SK-N-SH (cell line): ENCODE results near the gene PRUNE1. TPM values are rescaled to one million over a fixed set of nuclear protein-coding genes. Genes with fewer than 3 reads are reported as not detected.

ENCODE experiments used
- CTCF ChIA-PET: fragments of 300-600, 350-600 bp; formaldehyde crosslinking; extraction: SDS; loops from one replicate; lab custom pipeline; 2021; lab: Yijun Ruan, JAX
- POLR2A ChIA-PET: fragments of 350-600 bp; sonication (Branson Sonifier 250); formaldehyde crosslinking; extraction: SDS; loops from one replicate; lab custom pipeline; 2020; ENCODE audit warnings: antibody characterized with exemption, inconsistent platforms; lab: Yijun Ruan, JAX
- DNase-seq: peaks from one replicate; pipeline ENCODE4 v3.0.0; 2012
- H2AFZ ChIP-seq: fragments of 200-600 bp; sonication (generic); 2 replicates; pipeline ENCODE4 v1.8.1; 2016; ENCODE audit warnings: antibody characterized with exemption, mild to moderate bottlenecking, low read depth
- H3F3A ChIP-seq: fragments of 200-600 bp; sonication (generic); replicated peaks from 2 replicates; pipeline ENCODE3; 2016; ENCODE audit warnings: antibody characterized with exemption, mild to moderate bottlenecking; ENCODE audit not compliant: insufficient read depth
- H3K27ac ChIP-seq, 2 experiments: fragments of 200-500 bp in 1 of 2; fragments of 200-600 bp in 1 of 2; sonication (Bioruptor generic) in 1 of 2; sonication (generic), shearing (Covaris generic) in 1 of 2; 2 replicates each; pipeline versions ENCODE4 v1.5.1 to v1.6.1; 2014 to 2016; ENCODE audit warnings: low read depth in 2 of 2, inconsistent platforms in 1 of 2, low read length in 1 of 2, mild to moderate bottlenecking in 1 of 2, mixed read lengths in 1 of 2
- H3K27me3 ChIP-seq: fragments of 200-600 bp; sonication (generic), shearing (Covaris generic); 2 replicates; pipeline ENCODE4 v1.6.1; 2016; ENCODE audit warnings: mixed run types; ENCODE audit not compliant: insufficient read depth
- H3K36me3 ChIP-seq, 2 experiments: fragments of 200-500 bp in 1 of 2; fragments of 200-600 bp in 1 of 2; sonication (Bioruptor generic) in 1 of 2; sonication (generic) in 1 of 2; replicated peaks in 1 of 2; 2 replicates each; pipeline versions ENCODE3 to v1.5.1; 2014 to 2016; ENCODE audit warnings: low read length in 1 of 2, mild to moderate bottlenecking in 1 of 2; ENCODE audit not compliant: insufficient read depth in 2 of 2, control insufficient read depth in 1 of 2
- H3K4me1 ChIP-seq, 2 experiments: fragments of 200-500 bp in 1 of 2; fragments of 200-600 bp in 1 of 2; sonication (Bioruptor generic) in 1 of 2; sonication (generic), shearing (Covaris generic) in 1 of 2; 2 replicates each; pipeline versions ENCODE4 v1.5.1 to v1.6.1; 2014 to 2016; ENCODE audit warnings: low read depth in 1 of 2, low read length in 1 of 2, mixed run types in 1 of 2; ENCODE audit not compliant: insufficient read depth in 2 of 2, control insufficient read depth in 1 of 2
- H3K4me2 ChIP-seq: fragments of 200-600 bp; sonication (generic), shearing (Covaris generic); 2 replicates; pipeline ENCODE4 v1.6.1; 2017; ENCODE audit warnings: mixed run types
- H3K4me3 ChIP-seq, 2 experiments: fragments of 200-500 bp in 1 of 2; fragments of 200-600 bp in 1 of 2; sonication (Bioruptor generic) in 1 of 2; sonication (generic), shearing (Covaris generic) in 1 of 2; 2 replicates each; pipeline versions ENCODE4 v1.5.1 to v1.8.1; 2014 to 2016; ENCODE audit warnings: low read depth in 2 of 2, inconsistent platforms in 1 of 2, low read length in 1 of 2, mild to moderate bottlenecking in 1 of 2, mixed read lengths in 1 of 2, moderate library complexity in 1 of 2
- H3K79me2 ChIP-seq: fragments of 200-600 bp; sonication (generic); 2 replicates; pipeline ENCODE4 v1.8.1; 2017; ENCODE audit warnings: mild to moderate bottlenecking; ENCODE audit not compliant: insufficient read depth
- H3K9ac ChIP-seq: fragments of 200-600 bp; sonication (generic); 2 replicates; pipeline ENCODE4 v1.6.1; 2017; ENCODE audit warnings: mixed run types
- H3K9me2 ChIP-seq: fragments of 200-600 bp; sonication (generic); 2 replicates; pipeline ENCODE4 v1.6.1; 2017; ENCODE audit warnings: mixed run types
- H3K9me3 ChIP-seq: fragments of 200-600 bp; sonication (generic); 2 replicates; pipeline ENCODE4 v1.6.1; 2017; ENCODE audit warnings: mixed run types, mild to moderate bottlenecking, moderate library complexity
- H4K20me1 ChIP-seq: fragments of 200-600 bp; sonication (generic); 2 replicates; pipeline ENCODE4 v1.6.1; 2017; ENCODE audit warnings: mild to moderate bottlenecking, mixed run types; ENCODE audit not compliant: insufficient read depth
- EZH2phosphoT487 ChIP-seq: fragments of 200-600 bp; sonication (generic); IDR thresholded peaks from 2 replicates; pipeline ENCODE4 v1.6.1; 2017; ENCODE audit warnings: low read depth, mixed run types, mild to moderate bottlenecking, antibody characterized with exemption, moderate library complexity, borderline replicate concordance
- GABPA ChIP-seq: IDR thresholded peaks from 2 replicates; pipeline ENCODE4 v1.4.0; 2012; ENCODE audit warnings: low read depth, mild to moderate bottlenecking
- MXI1 ChIP-seq: IDR thresholded peaks from 2 replicates; pipeline ENCODE4 v1.6.1; 2012; ENCODE audit warnings: mild to moderate bottlenecking, low read depth, low read length, improper control_type of control experiment
- PBX3 ChIP-seq: IDR thresholded peaks from 2 replicates; pipeline ENCODE4; 2012
- POLR2AphosphoS5 ChIP-seq: IDR thresholded peaks from 2 replicates; pipeline ENCODE4 v1.6.1; 2012; ENCODE audit warnings: low read depth, low read length
- TEAD4 ChIP-seq: IDR thresholded peaks from 2 replicates; pipeline ENCODE4 v1.4.0; 2012; ENCODE audit warnings: mild to moderate bottlenecking, borderline replicate concordance; ENCODE audit not compliant: insufficient read depth
- WGBS: methylation state at CpG from one replicate; pipeline ENCODE4 v1.1.6; 2017; ENCODE audit warnings: low lambda C conversion rate; 5-methylcytosine and 5-hydroxymethylcytosine counted together
- polyA plus RNA-seq, 3 experiments: library from polyadenylated mRNA; depleted of rRNA; stranded (reverse); fragments of >200 nt; gene quantifications; 2 replicates each; pipeline ENCODE4 v1.2.3, GENCODE V29; 2012
- TF ChIP-seq, protein P1 (sequence below): IDR thresholded peaks from 2 replicates; pipeline ENCODE4 v1.4.0; 2012; ENCODE audit warnings: low read depth, borderline replicate concordance
- TF ChIP-seq, protein P2 (sequence below): IDR thresholded peaks from 2 replicates; pipeline ENCODE4 v1.4.0; 2012; ENCODE audit warnings: low read depth

Gene PRUNE1
- polyA plus RNA-seq, 1 of the 3 experiments (the other 2 are of a cell fraction), result 7.3 TPM

GRCh38 chr1:150973258-150973835 lies 34.9 kb upstream of the PRUNE1 start:
- Histone ChIP-seq H3K27ac (peak overlapping the region; percentile 62 to 85; a peak in 3 of 4 replicates), H3K9me3 (no peaks in the 10 kb centered on the region), H3F3A (peaks cover 13% of the 10 kb centered on the region), H3K4me3 (peak overlapping the region; percentile 72 to 79), H3K27me3 (no peaks in the 10 kb centered on the region), H4K20me1 (peaks cover 51% of the 10 kb centered on the region), H2AFZ (no peak overlapping the region), H3K9ac (peak overlapping the region; percentile 92), H3K4me2 (peak overlapping the region; percentile 89), H3K9me2 (no peaks in the 10 kb centered on the region), H3K79me2 (peaks cover 67% of the 10 kb centered on the region), H3K4me1 (peaks cover 36 to 43% of the 10 kb centered on the region in 2 experiments), H3K36me3 (peaks cover 3 to 6% of the 10 kb centered on the region in 2 experiments)
- peak; percentile 58 for DNase-seq
- WGBS, result 20% methylated on average over 10 of the region's 15 CpGs
- CTCF ChIA-PET, result interaction anchor here (0.7 to 17.0 kb wide), 5 partner anchors 9 to 75 kb away, joined by 3 to 371 read pairs (median 4); partner anchors contain the start of genes ANXA9, C1orf56 and MINDY1
- TF ChIP-seq POLR2AphosphoS5 (no peak), PBX3 (no peak), TEAD4 (no peak), GABPA (no peak), EZH2phosphoT487 (no peak)
- TF ChIP-seq, protein P1, sequence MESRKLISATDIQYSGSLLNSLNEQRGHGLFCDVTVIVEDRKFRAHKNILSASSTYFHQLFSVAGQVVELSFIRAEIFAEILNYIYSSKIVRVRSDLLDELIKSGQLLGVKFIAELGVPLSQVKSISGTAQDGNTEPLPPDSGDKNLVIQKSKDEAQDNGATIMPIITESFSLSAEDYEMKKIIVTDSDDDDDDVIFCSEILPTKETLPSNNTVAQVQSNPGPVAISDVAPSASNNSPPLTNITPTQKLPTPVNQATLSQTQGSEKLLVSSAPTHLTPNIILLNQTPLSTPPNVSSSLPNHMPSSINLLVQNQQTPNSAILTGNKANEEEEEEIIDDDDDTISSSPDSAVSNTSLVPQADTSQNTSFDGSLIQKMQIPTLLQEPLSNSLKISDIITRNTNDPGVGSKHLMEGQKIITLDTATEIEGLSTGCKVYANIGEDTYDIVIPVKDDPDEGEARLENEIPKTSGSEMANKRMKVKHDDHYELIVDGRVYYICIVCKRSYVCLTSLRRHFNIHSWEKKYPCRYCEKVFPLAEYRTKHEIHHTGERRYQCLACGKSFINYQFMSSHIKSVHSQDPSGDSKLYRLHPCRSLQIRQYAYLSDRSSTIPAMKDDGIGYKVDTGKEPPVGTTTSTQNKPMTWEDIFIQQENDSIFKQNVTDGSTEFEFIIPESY, result no peak
- POLR2A ChIA-PET, result interaction anchor here (0.5 to 2.5 kb wide), 4 partner anchors 16 to 394 kb away, joined by 3 to 10 read pairs (median 4); partner anchors contain the start of genes MCL1 and MINDY1

DNA sequence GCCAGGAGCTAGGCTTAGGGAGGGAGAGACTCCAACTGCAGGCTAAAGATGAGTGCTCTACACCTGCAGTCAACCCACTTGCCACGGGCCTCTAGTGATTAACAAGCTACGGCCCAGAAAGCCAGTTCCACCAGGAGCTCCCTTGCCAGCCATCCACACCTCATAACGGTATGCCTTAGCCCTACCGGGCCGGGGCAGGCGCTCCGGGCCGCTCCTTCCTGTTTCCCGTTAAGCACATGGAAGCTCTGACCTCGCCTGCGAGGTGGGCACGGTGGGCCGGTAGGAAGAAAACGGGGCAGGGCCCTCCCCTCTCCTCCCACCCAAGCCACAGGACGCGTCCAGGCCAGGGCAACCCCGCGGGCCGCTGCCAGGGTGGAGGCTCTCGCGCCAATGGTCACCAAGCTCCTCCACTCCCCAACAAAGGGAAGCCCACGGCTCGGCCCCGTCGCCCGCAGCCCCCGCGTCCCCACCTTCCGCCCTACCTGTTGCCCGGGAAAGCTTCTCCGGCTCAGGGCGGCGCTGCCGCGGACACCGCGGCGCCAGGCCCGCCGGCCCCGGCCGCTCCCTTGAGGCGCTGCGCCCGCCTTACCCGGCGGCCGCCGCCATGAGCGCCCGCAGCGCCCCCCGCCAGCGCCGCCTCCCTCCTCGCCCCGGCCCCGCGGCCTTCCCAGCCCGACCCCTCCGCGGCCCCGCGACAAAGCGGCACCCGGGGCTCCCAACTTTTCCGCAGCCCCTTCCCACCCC lies 34.2 kb upstream of the PRUNE1 start:
- DNase-seq, result peak; percentile 83
- Histone ChIP-seq H3K27ac (peak overlapping the region; percentile 62 to 85), H4K20me1 (peaks cover 46% of the 10 kb centered on the region), H2AFZ (no peak overlapping the region), H3K9me2 (no peaks in the 10 kb centered on the region), H3K4me3 (peak overlapping the region; percentile 72 to 79), H3K36me3 (no peaks in the 10 kb centered on the region), H3F3A (peaks cover 14% of the 10 kb centered on the region), H3K4me2 (peak overlapping the region; percentile 89), H3K4me1 (peaks cover 36 to 45% of the 10 kb centered on the region in 2 experiments)
- POLR2A ChIA-PET, result interaction anchor here (0.8 to 2.5 kb wide), 3 partner anchors 16 to 395 kb away, joined by 3 to 10 read pairs (median 5); partner anchors contain the start of genes MCL1 and MINDY1
- TF ChIP-seq EZH2phosphoT487 (no peak), MXI1 (peak; percentile 59; the same call in 1 of the 2 replicates)
- TF ChIP-seq, protein P2, sequence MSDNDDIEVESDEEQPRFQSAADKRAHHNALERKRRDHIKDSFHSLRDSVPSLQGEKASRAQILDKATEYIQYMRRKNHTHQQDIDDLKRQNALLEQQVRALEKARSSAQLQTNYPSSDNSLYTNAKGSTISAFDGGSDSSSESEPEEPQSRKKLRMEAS, result peak; percentile 69; the same call in 1 of the 2 replicates
- TF ChIP-seq, all 33 proteins: peak for 2
- H3K9ac ChIP-seq, result peak overlapping the region; percentile 92
- H3K27me3 ChIP-seq, result no peaks in the 10 kb centered on the region
- H3K9me3 ChIP-seq, result no peaks in the 10 kb centered on the region
- H3K79me2 ChIP-seq, result peaks cover 60% of the 10 kb centered on the region
- CTCF ChIA-PET, result interaction anchor here (0.7 to 17.0 kb wide), 5 partner anchors 8 to 74 kb away, joined by 3 to 371 read pairs (median 4); partner anchors contain the start of genes ANXA9, C1orf56 and MINDY1
- 0% methylated on average over 20 of the region's 67 CpGs for WGBS
